Measurements from ENCODE around the gene SH2D3C. TPM values are rescaled to one million over a fixed set of nuclear protein-coding genes. Genes with fewer than 3 reads are reported as not detected.

The SH2D3C gene
- polyA plus RNA-seq, 1 donor from 2014 or later, result 14.5 TPM

GRCh38 chr9:127816362-127816725 is 37.9 kb upstream of the SH2D3C start:
- Histone ChIP-seq H4K20me1 (ENCODE audit: insufficient read depth) (no peaks in the 10 kb centered on the region), H3K9me3 (ENCODE audit: low read length) (no peaks in the 10 kb centered on the region), H2AFZ (ENCODE audit: low read depth, low read length) (no peak overlapping the region), H3K27ac (ENCODE audit: low read length) (no peak overlapping the region), H3K9me2 (ENCODE audit: insufficient read depth, low read length) (no peaks in the 10 kb centered on the region), H3K79me2 (replicated peaks; ENCODE audit: insufficient read depth, low read length) (no peaks in the 10 kb centered on the region), H3F3A (ENCODE audit: insufficient read depth, low read length, poor library complexity, severe bottlenecking) (no peaks in the 10 kb centered on the region), H3K4me2 (ENCODE audit: low read length) (no peak overlapping the region), H3K27me3 (ENCODE audit: insufficient read depth, low read depth, low read length) (no peaks in the 10 kb centered on the region), H3K9ac (ENCODE audit: low read length) (no peak overlapping the region), H3K36me3 (ENCODE audit: insufficient read depth, low read length) (no peaks in the 10 kb centered on the region), H3K4me3 (ENCODE audit: low read length) (no peak overlapping the region)
- TF ChIP-seq CTCF (IDR thresholded peaks at IDR 0.05; ENCODE audit: poor library complexity, severe bottlenecking) (no peak), REST (IDR thresholded peaks at IDR 0.05; ENCODE audit: borderline replicate concordance) (no peak), SMC3 (conservative IDR thresholded peaks at IDR 0.05; ENCODE audit: poor library complexity) (no peak), MXI1 (conservative IDR thresholded peaks at IDR 0.05; ENCODE audit: poor library complexity, severe bottlenecking) (no peak), TAF1 (IDR thresholded peaks at IDR 0.05; ENCODE audit: low read depth) (no peak), EP300 (conservative IDR thresholded peaks at IDR 0.05; ENCODE audit: poor library complexity, severe bottlenecking) (no peak)

- H3K27ac ChIP-seq (ENCODE audit: low read length), result no peak overlapping the region
- no peak overlapping the region for H2AFZ ChIP-seq (ENCODE audit: low read depth, low read length)
- no peaks in the 10 kb centered on the region for H3K79me2 ChIP-seq (replicated peaks; ENCODE audit: insufficient read depth, low read length)
- no peaks in the 10 kb centered on the region for H4K20me1 ChIP-seq (ENCODE audit: insufficient read depth)
- no peaks in the 10 kb centered on the region for H3K27me3 ChIP-seq (ENCODE audit: insufficient read depth, low read depth, low read length)
- no peaks in the 10 kb centered on the region for H3K9me3 ChIP-seq (ENCODE audit: low read length)
- H3K4me2 ChIP-seq (ENCODE audit: low read length), result no peak overlapping the region
- H3K36me3 ChIP-seq (ENCODE audit: insufficient read depth, low read length), result no peaks in the 10 kb centered on the region
- no peak overlapping the region for H3K9ac ChIP-seq (ENCODE audit: low read length)
- H3F3A ChIP-seq (ENCODE audit: insufficient read depth, low read length, poor library complexity, severe bottlenecking), result no peaks in the 10 kb centered on the region
- no peaks in the 10 kb centered on the region for H3K9me2 ChIP-seq (ENCODE audit: insufficient read depth, low read length)
- no peak overlapping the region for H3K4me3 ChIP-seq (ENCODE audit: low read length)
- TF ChIP-seq EZH2 (IDR thresholded peaks at IDR 0.05; ENCODE audit: borderline replicate concordance, insufficient read depth, low read length, poor library complexity, severe bottlenecking), result no peak
Measured at GRCh38 chr9:127815512-127816361, 37.3 kb upstream of the SH2D3C start.
